GM19023 (cell line): ENCODE measurements around the gene TBCA.

Experiments
- ATAC-seq: cut with Tn5 transposase; IDR thresholded peaks from one replicate; pipeline ENCODE4 v1.9.1; 2021; ENCODE audit warnings: mild to moderate bottlenecking, moderate library complexity; ENCODE audit not compliant: unreplicated experiment

The TBCA gene, protein sequence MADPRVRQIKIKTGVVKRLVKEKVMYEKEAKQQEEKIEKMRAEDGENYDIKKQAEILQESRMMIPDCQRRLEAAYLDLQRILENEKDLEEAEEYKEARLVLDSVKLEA

DNA sequence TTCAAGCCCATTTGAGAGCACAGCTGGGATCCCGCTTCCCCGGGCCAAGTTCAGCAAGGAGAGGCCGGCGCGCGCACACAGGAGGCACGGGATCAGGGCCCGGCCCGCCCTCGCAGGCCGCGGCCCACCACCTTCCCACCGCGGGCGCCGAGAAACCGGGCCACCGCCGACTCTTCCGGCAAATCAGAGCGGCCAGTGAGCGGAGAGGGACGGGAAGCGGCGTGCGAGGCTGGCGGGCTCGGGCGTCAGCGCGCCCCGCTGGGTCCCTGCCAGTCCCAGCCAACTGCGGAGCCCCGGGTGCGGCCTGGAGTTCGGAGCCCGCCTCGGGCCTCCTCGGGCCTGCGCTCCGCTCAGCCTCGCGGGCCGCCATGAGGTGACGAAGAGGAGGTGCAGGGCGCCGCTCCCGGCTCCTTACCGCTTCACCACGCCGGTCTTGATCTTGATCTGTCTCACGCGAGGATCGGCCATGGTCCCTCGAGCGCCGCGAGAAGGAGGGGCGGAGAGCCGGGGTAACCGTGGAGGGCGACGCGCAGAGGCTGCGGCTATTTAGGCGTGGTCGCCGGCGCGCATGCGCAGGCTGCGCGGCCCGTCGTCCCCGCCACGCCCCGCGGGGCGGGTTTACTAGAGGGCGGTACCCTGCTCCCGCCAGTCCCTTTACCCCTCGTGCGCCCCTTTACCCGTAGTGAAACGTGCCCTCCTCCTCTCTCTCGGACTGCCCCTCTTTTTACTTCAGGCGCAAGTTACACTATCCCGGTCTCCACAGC, at the start of gene TBCA:
Gene TBCA, minus strand, starts transcription at position 550 of the 764 bp plus-strand sequence. Its CDS starts 82 bp downstream, at position 468.
- ATAC-seq, result peak; percentile 95

DNA sequence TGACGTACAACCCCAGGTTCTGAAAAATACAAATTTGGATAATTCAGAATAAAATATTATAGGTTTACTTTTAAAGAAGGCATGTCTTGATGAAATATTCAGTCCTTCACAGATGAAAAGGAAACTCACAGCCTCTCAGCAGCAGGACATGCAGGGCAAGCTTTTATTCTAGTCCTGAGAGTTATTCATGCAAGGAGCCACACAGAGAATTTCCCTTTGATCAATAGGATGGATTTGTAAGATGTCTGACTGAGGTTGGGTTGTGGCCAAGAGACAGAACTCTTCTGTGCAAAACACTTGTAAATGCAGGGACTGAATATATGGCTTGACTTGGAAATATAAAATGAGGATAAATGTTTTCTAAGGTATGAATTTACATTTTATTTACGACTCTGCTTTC, 48.8 kb upstream of the TBCA start:
- ATAC-seq, result no peak

DNA sequence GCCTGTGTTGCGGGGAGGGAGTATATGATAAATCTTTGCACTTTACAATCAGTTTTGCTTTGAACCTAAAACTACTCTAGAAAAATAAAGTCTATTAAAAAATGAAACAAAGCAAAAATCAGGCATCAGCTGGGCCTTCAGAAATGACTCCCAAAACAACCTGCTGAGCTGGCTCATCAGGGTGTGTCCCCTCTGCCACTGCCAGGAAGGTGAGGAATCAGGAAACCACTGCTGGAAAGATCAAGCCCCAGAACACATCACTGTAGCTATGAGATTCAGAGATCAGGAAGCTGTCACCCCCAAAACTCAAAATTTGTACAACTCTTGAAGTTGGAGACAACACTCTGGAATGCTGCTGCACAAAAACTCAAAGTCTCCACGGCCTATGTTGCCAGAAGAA, 40.5 kb upstream of the TBCA start:
- no peak for ATAC-seq

DNA sequence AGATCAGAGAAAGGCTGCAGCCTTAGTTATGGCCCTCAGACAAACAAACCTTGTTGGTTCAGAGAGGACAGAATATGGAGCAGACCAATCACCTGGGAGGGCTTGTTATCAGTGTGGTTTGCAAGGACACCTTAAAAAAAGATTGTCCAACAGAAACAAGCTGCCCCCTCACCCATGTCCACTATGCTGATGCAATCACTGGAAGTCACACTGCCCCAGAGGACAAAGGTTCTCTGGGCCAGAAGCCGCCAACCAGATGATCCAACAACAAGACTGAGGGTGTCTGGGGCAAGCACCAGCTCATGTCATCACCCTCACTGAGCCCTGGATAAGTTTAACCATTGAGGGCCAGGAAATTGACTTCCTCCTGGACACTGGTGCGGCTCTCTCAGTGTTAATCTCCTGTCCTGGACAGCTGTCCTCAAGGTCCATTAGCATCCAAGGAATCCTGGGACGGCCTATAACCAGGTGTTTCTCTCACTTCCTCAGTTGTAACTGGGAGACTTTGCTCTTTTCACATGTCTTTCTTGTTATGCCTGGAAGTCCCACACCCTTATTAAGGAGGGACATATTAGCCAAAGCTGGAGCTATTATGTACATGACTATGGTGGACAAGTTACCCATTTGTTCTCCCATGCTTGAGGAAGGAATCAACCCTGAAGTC, 36.9 kb upstream of the TBCA start:
- no peak for ATAC-seq

DNA sequence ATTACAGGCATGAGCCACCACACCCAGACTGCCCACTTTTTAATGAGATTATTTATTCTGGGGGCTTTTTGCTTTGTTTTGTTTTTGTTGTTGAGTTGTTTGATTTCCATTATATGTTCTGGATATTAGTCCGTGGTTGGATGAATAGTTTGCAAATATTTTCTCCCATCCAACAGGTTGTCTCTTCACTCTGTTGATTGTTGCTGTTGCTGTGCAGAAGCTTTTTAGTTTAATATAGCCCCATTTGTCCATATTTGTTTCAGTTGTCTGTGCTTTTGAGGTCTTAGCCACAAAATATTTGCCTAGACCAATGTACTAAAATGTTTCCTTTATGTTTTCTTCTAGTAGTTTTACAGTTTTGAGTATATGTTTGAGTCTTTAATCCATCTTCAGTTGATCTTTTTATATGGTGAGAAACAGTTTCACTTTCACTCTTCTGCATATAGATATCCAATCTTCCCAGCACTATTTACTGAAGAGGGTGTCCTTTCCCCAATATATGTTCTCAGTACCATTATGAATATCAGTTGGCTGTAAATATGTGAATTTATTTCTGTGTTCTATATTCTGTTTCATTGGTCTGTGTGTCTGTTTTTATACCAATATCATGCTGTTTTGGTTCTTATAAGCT, 30.2 kb upstream of the TBCA start:
- ATAC-seq, result no peak

DNA sequence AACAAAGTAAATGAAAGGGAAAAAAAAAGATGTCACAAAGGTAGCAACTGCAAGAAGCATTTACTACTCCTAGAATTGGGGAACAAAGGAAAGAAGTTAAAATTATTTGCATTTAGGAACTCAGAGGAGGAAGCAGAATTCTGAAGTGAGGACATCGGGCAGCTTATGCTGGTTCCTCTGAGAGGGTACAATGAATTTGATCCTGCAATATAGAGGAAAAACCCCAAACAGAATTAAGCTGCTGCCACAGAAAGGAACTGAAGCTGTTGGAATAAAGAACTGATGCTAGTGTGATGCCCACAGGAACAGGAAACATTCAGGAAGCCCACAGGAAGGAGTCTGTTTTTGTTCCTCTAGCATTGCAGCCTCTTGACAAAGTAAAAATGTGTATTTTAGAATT, 22.3 kb upstream of the TBCA start:
- no peak for ATAC-seq

DNA sequence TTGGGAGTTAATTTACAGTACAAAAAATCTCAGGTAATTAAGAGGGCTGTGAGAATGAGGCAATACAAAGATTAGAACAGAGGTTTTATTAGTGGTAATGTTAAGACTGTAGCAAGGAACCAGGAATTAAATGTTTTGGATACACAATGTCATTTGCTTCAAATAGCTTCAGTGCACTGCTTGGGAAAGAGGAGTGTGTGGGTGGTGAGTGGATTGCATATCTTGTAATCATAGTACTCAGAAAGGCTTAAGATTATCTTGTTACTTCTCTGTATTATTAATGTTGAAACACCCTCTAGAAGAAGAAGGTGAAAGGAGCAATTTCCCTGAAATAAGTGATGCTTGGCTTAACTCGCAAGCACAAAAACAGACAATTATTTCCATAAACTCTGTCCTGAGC, 21.0 kb upstream of the TBCA start:
- ATAC-seq, result no peak

DNA sequence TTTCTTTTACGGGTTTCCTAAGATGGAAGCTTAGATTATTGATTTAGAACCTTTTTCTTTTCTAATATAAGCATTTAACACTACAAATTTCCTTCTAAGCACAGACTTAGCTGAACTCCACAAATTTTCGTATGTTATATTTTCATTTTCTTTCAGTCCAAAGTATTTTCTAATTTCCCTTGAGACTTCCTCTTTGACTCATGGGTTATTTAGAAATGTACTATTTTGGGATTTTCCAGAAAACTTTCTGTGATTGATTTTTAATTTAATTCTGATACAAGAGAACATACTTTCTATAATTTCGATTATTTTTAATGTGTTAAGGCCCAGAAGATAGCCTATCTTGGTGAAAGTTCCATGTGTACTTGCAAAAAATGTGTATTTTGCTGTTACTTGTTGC, 19.7 kb upstream of the TBCA start:
- ATAC-seq, result no peak

DNA sequence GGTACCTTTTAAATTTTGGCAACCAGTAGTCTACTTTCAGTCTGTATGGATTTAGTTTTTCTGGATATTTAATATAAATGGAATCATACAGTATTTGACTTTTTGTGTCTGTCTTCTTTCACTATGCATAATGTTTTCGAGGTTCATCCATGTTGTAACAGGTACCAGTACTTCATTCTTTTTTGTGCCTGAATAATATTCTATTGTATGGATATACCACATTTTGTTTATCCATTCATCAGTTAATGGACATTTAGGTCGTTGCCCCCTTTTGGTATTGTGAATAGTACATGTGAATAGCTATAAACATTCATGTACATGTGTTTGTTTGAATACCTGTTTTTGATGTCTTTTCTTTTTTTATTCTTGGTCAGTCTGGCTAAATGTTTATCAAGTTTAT, 19.1 kb upstream of the TBCA start:
- no peak for ATAC-seq

DNA sequence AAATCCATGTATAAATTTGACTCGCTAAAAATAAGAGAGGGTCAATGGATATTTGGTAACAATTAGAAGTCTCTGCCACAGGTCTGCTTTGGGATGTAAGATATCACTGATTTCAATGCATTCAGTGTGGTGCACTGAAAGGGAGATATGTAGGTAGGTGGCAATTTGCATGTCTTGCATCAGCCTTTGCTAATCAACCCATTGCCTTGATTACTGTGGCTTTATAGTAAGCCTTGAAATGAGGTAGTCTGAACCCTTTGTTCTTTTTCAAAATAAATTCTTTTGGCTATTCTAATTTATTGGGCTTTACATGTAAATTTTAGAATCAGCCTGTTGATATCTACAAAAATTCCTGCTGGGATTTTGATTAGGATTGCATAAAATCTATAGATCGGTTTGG, 15.8 kb upstream of the TBCA start:
- ATAC-seq, result no peak

DNA sequence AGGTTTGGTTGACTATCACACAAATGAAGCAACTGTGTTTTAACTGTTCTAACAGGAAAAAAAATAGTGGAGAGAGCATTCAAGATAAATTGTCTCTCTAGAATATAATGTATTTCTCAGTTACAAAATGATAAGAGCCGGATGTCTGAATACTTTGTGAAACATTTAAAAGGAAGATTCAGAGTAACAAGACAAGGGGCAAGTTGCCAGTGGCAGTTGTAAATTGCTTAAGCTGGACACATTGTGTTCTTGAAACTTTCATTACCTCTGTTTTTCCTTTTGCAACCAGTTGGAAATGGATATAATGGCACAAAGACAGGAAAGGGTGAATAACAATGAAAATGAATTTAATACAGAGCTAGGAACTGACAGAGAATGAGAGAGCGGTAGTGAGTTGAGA, 15.2 kb upstream of the TBCA start:
- ATAC-seq, result no peak

DNA sequence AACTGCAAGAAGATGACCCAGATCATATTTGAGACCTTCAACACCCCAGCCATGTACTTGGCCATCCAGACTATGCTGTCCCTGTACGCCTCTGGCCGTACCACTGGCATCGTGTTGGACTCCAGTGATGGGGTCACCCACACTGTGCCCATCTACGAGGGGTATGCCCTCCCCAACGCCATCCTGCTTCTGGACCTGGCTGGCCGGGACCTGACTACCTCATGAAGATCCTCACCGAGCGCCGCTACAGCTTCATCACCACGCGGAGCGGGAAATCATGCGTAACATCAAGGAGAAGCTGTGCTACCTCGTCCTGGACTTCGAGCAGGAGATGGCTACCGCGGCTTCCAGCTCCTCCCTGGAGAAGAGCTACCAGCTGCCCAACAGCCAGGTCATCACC, 9.1 kb upstream of the TBCA start:
- no peak for ATAC-seq

DNA sequence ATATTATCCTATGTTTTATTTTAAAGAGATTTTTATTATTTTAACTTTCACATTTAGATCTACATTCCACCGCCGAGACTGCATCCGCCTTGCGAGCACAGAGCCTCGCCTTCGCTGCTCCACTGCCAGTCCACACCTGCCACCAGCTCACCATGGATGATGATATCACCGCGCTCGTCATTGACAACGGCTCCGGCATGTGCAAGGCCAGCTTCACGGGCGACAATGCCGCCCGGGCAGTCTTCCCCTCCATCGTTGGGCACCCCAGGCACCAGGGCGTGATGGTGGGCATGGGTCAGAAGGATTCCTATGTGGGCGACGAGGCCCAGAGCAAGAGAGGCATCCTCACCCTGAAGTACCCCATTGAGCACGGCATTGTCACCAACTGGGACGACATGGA, 8.6 kb upstream of the TBCA start:
- ATAC-seq, result no peak

DNA sequence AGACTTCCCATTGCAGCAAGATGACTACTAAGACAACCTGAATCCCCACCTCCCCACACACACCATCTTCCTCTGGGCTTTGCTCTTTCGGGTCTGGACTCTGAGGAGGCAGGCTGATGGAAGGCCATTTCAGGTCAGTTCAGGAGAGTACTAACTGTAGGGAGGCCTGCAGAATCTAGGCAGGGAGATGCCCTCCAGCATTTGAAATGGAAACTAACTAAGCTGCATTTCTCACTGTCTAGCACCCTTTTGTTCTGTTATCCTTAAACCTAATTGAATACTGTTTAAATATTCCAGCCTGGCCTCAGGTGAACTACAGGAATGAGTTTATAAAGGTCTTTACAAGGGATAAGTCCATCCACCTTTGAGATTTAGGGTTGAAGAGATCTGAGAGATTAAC, 4.9 kb upstream of the TBCA start:
- no peak for ATAC-seq

DNA sequence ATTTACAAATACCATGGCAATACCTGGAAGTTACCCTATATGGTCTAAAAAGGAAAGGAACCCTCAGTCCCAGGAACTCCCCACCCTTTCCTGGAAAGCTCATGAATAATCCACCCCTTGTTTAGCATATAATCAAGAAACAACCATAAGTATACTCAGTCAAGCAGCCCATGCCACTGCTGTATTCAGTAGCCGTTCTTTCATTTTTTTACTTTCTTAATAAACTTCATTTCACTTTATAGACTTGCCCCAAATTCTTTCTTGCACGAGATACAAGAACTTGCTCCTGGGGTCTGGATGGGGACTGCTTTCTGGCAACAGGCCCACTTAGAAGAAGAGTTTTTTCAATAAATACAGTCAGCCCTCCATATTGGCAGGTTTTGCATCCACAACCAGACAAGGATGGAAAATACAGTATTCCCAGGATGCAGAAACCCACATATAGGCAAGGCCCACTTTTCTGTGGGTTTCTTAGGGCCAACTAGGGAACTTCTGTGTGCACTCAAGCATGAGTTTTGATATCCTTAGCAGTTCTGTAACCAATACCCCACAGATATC, 2.8 kb upstream of the TBCA start:
- ATAC-seq, result no peak

DNA sequence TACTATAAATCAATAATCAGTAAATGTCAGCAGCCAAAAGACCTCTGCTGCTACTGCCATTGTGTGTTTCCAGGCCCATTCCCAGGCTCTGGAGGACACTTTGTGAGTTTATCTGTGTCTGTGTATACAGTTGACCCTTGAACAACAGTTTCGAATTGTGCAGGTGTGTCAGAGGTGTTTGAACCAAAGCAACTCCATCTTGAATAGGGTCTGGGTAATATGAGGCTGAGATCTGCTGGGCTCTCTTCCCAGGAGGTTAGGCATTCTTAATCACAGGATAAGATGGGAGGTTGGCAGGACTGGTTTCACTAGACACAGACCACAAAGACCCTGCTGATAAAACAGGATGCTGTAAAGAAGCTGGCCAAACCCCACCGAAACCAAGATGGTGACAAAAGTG, 2.3 kb upstream of the TBCA start:
- ATAC-seq, result no peak

DNA sequence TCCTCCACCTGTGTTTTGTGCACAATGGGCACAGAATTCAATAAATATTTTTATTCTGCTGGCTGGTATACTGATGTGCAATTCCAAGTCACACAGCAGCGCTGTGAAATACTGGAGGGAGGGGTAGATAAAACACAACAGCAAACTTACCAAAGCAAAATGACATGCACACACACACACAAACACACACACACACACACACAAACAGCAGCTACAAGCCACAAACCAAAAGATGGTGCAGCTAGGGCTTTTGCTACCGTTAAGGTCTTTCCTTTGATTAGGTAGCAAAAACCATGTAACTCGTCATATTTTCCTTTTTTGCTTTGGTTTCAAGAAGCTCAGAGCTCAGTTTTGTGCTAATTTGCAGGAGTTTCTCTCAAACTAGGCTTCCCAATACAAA, 1.8 kb upstream of the TBCA start:
- no peak for ATAC-seq

DNA sequence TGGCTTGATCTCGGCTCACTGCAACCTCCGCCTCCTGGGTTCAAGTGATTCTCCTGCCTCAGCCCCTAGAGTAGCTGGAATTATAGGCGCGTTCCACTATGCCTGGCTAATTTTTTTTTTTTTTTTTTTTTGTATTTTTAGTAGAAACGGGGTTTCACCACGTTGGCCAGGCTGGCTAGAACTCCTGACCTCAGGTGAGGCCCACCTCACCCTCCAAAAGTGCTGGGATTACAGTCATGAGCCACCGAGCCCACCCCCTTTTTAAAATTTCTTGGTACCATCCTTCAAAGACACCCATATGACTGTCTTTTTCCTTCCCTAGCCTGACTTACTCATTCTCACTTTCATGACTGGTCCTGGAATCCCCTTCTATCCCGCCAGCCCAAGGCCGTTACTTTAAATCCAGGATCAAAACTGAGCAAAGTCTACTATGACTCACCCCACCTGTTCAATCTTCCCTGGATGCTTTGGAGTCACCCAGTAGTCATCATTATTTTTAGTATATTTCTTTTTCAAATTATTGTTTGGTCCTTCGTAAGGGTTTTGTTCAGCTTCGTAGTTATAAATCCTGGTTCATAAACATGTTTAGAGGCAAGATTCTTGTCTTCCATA, 1.2 kb upstream of the TBCA start:
- ATAC-seq, result no peak

DNA sequence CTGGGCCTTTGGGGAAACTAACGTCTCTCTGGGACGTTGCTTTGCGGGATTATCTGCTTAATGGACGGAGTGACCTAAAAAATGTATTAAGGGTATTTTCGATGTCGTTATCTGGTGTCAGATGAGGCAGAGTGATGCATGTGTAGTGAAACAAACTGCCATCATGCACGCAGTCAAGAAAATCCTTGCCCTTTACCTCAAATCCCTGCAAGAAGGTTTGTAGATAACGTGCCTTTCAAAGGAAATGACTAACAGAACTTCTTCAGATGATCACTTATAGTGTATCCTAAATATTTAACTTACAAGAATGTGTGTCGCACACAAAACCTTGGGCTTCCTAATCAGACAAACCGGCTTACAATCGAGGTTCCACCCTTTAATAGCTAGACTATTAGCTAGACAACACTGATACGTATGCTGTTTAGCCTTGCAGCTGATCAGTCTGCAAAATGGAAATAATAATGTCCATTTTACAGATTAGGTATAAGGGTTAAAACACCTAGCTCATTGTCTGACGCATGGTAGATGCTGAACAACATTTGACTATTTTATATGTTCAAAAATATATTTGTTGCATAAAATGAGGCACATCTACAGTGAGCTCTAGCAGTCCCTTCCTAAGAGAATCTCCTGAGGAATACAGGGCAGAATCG, 541 bp upstream of the TBCA start:
- no peak for ATAC-seq

DNA sequence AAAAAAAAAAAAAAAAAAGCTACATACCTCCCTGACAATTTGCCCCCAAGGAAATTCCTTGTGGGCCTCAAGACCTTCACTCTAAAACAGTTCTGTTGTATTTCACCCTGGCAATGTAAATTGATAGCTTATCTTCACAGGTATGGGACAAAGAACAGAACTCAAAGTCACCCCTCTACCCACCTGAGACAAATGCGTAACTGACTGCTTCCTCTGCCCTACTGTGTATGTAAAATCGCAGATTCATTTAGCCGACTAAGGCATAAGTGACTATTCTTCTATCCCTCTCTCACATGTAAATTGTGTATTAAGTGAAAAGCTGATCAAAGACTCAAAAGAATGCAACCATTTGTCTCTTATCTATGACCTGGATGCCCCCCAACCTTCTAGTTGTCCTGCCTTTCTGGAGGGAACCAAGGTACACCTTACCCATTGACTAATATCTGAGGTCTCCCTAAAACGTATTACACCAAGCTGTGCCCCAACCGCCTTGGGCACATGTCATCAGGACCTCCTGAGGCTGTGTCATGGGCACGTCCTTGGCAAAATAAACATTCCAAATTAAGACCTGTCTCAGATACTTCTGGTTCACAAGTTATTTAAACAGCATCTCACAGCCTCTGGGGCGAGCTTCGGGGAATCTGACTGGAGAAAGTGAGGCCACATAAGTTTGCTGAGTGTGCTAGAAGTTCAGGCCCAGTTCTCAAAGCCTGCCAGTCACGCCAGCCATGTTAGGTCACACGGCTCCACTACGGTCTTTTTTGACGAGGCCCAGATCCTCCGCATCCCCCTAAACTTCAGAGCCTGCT, 954 bp downstream of the TBCA start:
- no peak for ATAC-seq
